ENCODE data around the gene MGMT.

The MGMT gene

GRCh38 chr10:129645487-129645886 is 178.4 kb downstream of the MGMT start:
- no peak for TF ChIP-seq CTCF (IDR thresholded peaks at IDR 0.05; ENCODE audit: borderline replicate concordance, extremely low read depth, low read length, poor library complexity, severe bottlenecking)
- TF ChIP-seq EZH2 (IDR thresholded peaks at IDR 0.05; ENCODE audit: borderline replicate concordance, low read depth, low read length, severe bottlenecking) = no peak
- no peak for DNase-seq
- peaks cover 9% of the 10 kb centered on the region for H3K4me1 ChIP-seq (ENCODE audit: insufficient read depth, low read length)
- ATAC-seq (ENCODE audit: insufficient read depth, low read depth) = no peak
- H3K4me3 ChIP-seq (ENCODE audit: low read depth in 1 of 2, low read length in 2 of 2) = no peak overlapping the region
- no peaks in the 10 kb centered on the region for H3K9me3 ChIP-seq (ENCODE audit: insufficient read depth, low read length, severe bottlenecking)
- peaks cover 2% of the 10 kb centered on the region for H4K20me1 ChIP-seq (ENCODE audit: insufficient read depth, low read length)
- H3K79me2 ChIP-seq (ENCODE audit: insufficient read depth, low read length) = peaks cover 2% of the 10 kb centered on the region; the same call in 1 of the 2 replicates
- no peak overlapping the region for H3K27ac ChIP-seq (ENCODE audit: low read length)
- H2AFZ ChIP-seq (ENCODE audit: low read depth, low read length) = no peak overlapping the region
- H3K27me3 ChIP-seq (ENCODE audit: insufficient read depth, low read length, poor library complexity) = no peaks in the 10 kb centered on the region
- H3K36me3 ChIP-seq (ENCODE audit: insufficient read depth, low read length) = no peaks in the 10 kb centered on the region; the same call in 1 of the 2 replicates
- H3K4me2 ChIP-seq (ENCODE audit: insufficient read depth, low read length) = no peak overlapping the region
- no peak overlapping the region for H3K9ac ChIP-seq (ENCODE audit: low read depth, low read length)

GRCh38 chr10:129646973-129647372 is 179.9 kb downstream of the MGMT start:
- Histone ChIP-seq H3K9me3 (ENCODE audit: insufficient read depth, low read length, severe bottlenecking) (no peaks in the 10 kb centered on the region), H3K27me3 (ENCODE audit: insufficient read depth, low read length, poor library complexity) (no peaks in the 10 kb centered on the region), H3K79me2 (ENCODE audit: insufficient read depth, low read length) (peaks cover 2% of the 10 kb centered on the region; the same call in 1 of the 2 replicates), H3K27ac (ENCODE audit: low read length) (no peak overlapping the region), H2AFZ (ENCODE audit: low read depth, low read length) (no peak overlapping the region), H3K4me1 (ENCODE audit: insufficient read depth, low read length) (peaks cover 9% of the 10 kb centered on the region), H3K4me3 (ENCODE audit: low read depth in 1 of 2, low read length in 2 of 2) (no peak overlapping the region), H3K36me3 (ENCODE audit: insufficient read depth, low read length) (no peaks in the 10 kb centered on the region; the same call in 1 of the 2 replicates), H4K20me1 (ENCODE audit: insufficient read depth, low read length) (peaks cover 2% of the 10 kb centered on the region), H3K9ac (ENCODE audit: low read depth, low read length) (no peak overlapping the region), H3K4me2 (ENCODE audit: insufficient read depth, low read length) (no peak overlapping the region)
- no peak for TF ChIP-seq EZH2 (IDR thresholded peaks at IDR 0.05; ENCODE audit: borderline replicate concordance, low read depth, low read length, severe bottlenecking)
- TF ChIP-seq CTCF (IDR thresholded peaks at IDR 0.05; ENCODE audit: borderline replicate concordance, extremely low read depth, low read length, poor library complexity, severe bottlenecking) = no peak
- DNase-seq (no peak), ATAC-seq (ENCODE audit: insufficient read depth, low read depth) (no peak)

GRCh38 chr10:129647590-129647989 is 180.5 kb downstream of the MGMT start:
- Histone ChIP-seq H3K36me3 (ENCODE audit: insufficient read depth, low read length) (no peaks in the 10 kb centered on the region; the same call in 1 of the 2 replicates), H3K4me1 (ENCODE audit: insufficient read depth, low read length) (peaks cover 5% of the 10 kb centered on the region), H3K27ac (ENCODE audit: low read length) (no peak overlapping the region), H3K27me3 (ENCODE audit: insufficient read depth, low read length, poor library complexity) (no peaks in the 10 kb centered on the region), H3K9ac (ENCODE audit: low read depth, low read length) (no peak overlapping the region), H3K79me2 (ENCODE audit: insufficient read depth, low read length) (peaks cover 2% of the 10 kb centered on the region; the same call in 1 of the 2 replicates), H4K20me1 (ENCODE audit: insufficient read depth, low read length) (peaks cover 2% of the 10 kb centered on the region), H3K4me3 (ENCODE audit: low read depth in 1 of 2, low read length in 2 of 2) (no peak overlapping the region), H3K9me3 (ENCODE audit: insufficient read depth, low read length, severe bottlenecking) (no peaks in the 10 kb centered on the region), H2AFZ (ENCODE audit: low read depth, low read length) (no peak overlapping the region), H3K4me2 (ENCODE audit: insufficient read depth, low read length) (no peak overlapping the region)
- TF ChIP-seq CTCF (IDR thresholded peaks at IDR 0.05; ENCODE audit: borderline replicate concordance, extremely low read depth, low read length, poor library complexity, severe bottlenecking) (no peak), EZH2 (IDR thresholded peaks at IDR 0.05; ENCODE audit: borderline replicate concordance, low read depth, low read length, severe bottlenecking) (no peak)
- no peak for ATAC-seq (ENCODE audit: insufficient read depth, low read depth)
- no peak for DNase-seq
